ENCODE data around the gene PET100. TPM values are rescaled to one million over a fixed set of nuclear protein-coding genes. Genes with fewer than 3 reads are reported as not detected.

The PET100 gene
- total RNA-seq, 1 experiment from 2014 or later: 126 TPM

- ATAC-seq: no peak
- ChIA-PET RAD21 (ENCODE audit: low non-redundant PET in 1 of 2, low total read pairs in 2 of 2, uncharacterized antibody in 2 of 2, unreplicated experiment in 2 of 2) (interaction anchor here in 1 of 2 experiments (0.6 kb wide), 1 partner anchor 38 kb away, joined by 8 read pairs; no protein-coding TSS in a partner anchor), POLR2A (no interaction called here), CTCF (no interaction called here)
- Histone ChIP-seq H3K27ac (ENCODE audit: low read depth, low read length) (no peak overlapping the region), H3K27me3 (ENCODE audit: insufficient read depth, low read length) (no peaks in the 10 kb centered on the region), H3K4me3 (replicated peaks in 1 of 2; ENCODE audit: low read depth in 1 of 2, low read length in 2 of 2) (no peak overlapping the region), H4K20me1 (ENCODE audit: insufficient read depth) (no peaks in the 10 kb centered on the region), H3K9me3 (ENCODE audit: control insufficient read depth in 1 of 2, insufficient read depth in 1 of 2, low read depth in 1 of 2, low read length in 2 of 2) (no peaks in the 10 kb centered on the region), H3K79me2 (ENCODE audit: insufficient read depth, low read length) (no peaks in the 10 kb centered on the region), H3K9me2 (ENCODE audit: insufficient read depth) (no peaks in the 10 kb centered on the region), H3K9ac (ENCODE audit: low read length) (no peak overlapping the region), H3K4me2 (ENCODE audit: low read length) (no peak overlapping the region), H3K4me1 (ENCODE audit: control insufficient read depth in 1 of 2, insufficient read depth in 2 of 2, low read length in 2 of 2) (peaks cover 0 to 3% of the 10 kb centered on the region in 2 experiments; a peak in 1 of 4 replicates), H3K36me3 (ENCODE audit: control insufficient read depth in 1 of 2, insufficient read depth in 2 of 2, low read length in 2 of 2) (peaks cover 3 to 7% of the 10 kb centered on the region in 2 experiments), H2AFZ (ENCODE audit: low read depth, low read length, poor library complexity, severe bottlenecking) (no peak overlapping the region)
- TF ChIP-seq ZFX (IDR thresholded peaks at IDR 0.05) (no peak), CBX3 (IDR thresholded peaks at IDR 0.05; ENCODE audit: low read depth) (no peak)
- no peak for DNase-seq (ENCODE audit: low read depth, low spot score)
- intact Hi-C loops (cut with micrococcal nuclease): no loop called here
- no TSS peak for BruUV-seq (replicated peaks)
These were observed 18.9 kb upstream of the PET100 start for GRCh38 chr19:7610491-7611240.

- TSS peak; percentile 42 for BruUV-seq (replicated peaks)
- Histone ChIP-seq H3K4me2 (ENCODE audit: low read length) (no peak overlapping the region), H3K9me2 (ENCODE audit: insufficient read depth) (no peaks in the 10 kb centered on the region), H3K4me1 (ENCODE audit: control insufficient read depth in 1 of 2, insufficient read depth in 2 of 2, low read length in 2 of 2) (no peaks in the 10 kb centered on the region), H2AFZ (ENCODE audit: low read depth, low read length, poor library complexity, severe bottlenecking) (no peak overlapping the region), H3K9ac (ENCODE audit: low read length) (no peak overlapping the region), H3K36me3 (ENCODE audit: control insufficient read depth in 1 of 2, insufficient read depth in 2 of 2, low read length in 2 of 2) (peaks cover 3% of the 10 kb centered on the region in 2 experiments), H3K4me3 (replicated peaks in 1 of 2; ENCODE audit: low read depth in 1 of 2, low read length in 2 of 2) (no peak overlapping the region), H3K9me3 (ENCODE audit: control insufficient read depth in 1 of 2, insufficient read depth in 1 of 2, low read depth in 1 of 2, low read length in 2 of 2) (no peaks in the 10 kb centered on the region), H3K27ac (ENCODE audit: low read depth, low read length) (no peak overlapping the region), H3K79me2 (ENCODE audit: insufficient read depth, low read length) (no peaks in the 10 kb centered on the region), H4K20me1 (ENCODE audit: insufficient read depth) (no peaks in the 10 kb centered on the region), H3K27me3 (ENCODE audit: insufficient read depth, low read length) (no peaks in the 10 kb centered on the region)
- intact Hi-C loops (cut with micrococcal nuclease): no loop called here
- POLR2A ChIA-PET: no interaction called here
- no peak for DNase-seq (ENCODE audit: low read depth, low spot score)
- no peak for ATAC-seq
- CTCF ChIA-PET: no interaction called here
- TF ChIP-seq EZH2 (IDR thresholded peaks at IDR 0.05) (no peak), EGR1 (IDR thresholded peaks at IDR 0.05; ENCODE audit: low read depth) (no peak), ZNF274 (IDR thresholded peaks at IDR 0.05; ENCODE audit: low read depth, low read length) (no peak), CBX3 (IDR thresholded peaks at IDR 0.05; ENCODE audit: low read depth) (no peak), MAX (IDR thresholded peaks at IDR 0.05) (no peak), TCF7L2 (IDR thresholded peaks at IDR 0.05; ENCODE audit: borderline replicate concordance, extremely low read depth, insufficient read depth, insufficient read length) (no peak), ATF3 (IDR thresholded peaks at IDR 0.05) (no peak), EZH2phosphoT487 (IDR thresholded peaks at IDR 0.05; ENCODE audit: borderline replicate concordance) (no peak)
- TF ChIP-seq, protein P1, sequence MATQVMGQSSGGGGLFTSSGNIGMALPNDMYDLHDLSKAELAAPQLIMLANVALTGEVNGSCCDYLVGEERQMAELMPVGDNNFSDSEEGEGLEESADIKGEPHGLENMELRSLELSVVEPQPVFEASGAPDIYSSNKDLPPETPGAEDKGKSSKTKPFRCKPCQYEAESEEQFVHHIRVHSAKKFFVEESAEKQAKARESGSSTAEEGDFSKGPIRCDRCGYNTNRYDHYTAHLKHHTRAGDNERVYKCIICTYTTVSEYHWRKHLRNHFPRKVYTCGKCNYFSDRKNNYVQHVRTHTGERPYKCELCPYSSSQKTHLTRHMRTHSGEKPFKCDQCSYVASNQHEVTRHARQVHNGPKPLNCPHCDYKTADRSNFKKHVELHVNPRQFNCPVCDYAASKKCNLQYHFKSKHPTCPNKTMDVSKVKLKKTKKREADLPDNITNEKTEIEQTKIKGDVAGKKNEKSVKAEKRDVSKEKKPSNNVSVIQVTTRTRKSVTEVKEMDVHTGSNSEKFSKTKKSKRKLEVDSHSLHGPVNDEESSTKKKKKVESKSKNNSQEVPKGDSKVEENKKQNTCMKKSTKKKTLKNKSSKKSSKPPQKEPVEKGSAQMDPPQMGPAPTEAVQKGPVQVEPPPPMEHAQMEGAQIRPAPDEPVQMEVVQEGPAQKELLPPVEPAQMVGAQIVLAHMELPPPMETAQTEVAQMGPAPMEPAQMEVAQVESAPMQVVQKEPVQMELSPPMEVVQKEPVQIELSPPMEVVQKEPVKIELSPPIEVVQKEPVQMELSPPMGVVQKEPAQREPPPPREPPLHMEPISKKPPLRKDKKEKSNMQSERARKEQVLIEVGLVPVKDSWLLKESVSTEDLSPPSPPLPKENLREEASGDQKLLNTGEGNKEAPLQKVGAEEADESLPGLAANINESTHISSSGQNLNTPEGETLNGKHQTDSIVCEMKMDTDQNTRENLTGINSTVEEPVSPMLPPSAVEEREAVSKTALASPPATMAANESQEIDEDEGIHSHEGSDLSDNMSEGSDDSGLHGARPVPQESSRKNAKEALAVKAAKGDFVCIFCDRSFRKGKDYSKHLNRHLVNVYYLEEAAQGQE (IDR thresholded peaks at IDR 0.05; ENCODE audit: low read depth): no peak
- TF ChIP-seq, protein P2, sequence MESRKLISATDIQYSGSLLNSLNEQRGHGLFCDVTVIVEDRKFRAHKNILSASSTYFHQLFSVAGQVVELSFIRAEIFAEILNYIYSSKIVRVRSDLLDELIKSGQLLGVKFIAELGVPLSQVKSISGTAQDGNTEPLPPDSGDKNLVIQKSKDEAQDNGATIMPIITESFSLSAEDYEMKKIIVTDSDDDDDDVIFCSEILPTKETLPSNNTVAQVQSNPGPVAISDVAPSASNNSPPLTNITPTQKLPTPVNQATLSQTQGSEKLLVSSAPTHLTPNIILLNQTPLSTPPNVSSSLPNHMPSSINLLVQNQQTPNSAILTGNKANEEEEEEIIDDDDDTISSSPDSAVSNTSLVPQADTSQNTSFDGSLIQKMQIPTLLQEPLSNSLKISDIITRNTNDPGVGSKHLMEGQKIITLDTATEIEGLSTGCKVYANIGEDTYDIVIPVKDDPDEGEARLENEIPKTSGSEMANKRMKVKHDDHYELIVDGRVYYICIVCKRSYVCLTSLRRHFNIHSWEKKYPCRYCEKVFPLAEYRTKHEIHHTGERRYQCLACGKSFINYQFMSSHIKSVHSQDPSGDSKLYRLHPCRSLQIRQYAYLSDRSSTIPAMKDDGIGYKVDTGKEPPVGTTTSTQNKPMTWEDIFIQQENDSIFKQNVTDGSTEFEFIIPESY (IDR thresholded peaks at IDR 0.05; ENCODE audit: extremely low read depth, insufficient replicate concordance, low read length): no peak
- RAD21 ChIA-PET (ENCODE audit: low non-redundant PET in 1 of 2, low total read pairs in 2 of 2, uncharacterized antibody in 2 of 2, unreplicated experiment in 2 of 2): no interaction called here
These were observed 17.9 kb upstream of the PET100 start for GRCh38 chr19:7611541-7612279.
